Adrenal gland (tissue), 12 donors: Measurements from ENCODE around the gene INAFM2. TPM values are rescaled to one million over a fixed set of nuclear protein-coding genes. Genes with fewer than 3 reads are reported as not detected.
A peak's percentile ranks its signal among the peaks of the same experiment; 100 is the strongest.

Experiments used
- DNase-seq, 7 donors: peaks; one replicate each; pipeline ENCODE4 v3.0.0-alpha.2; 2019 to 2020
- H3K27ac ChIP-seq, 5 donors: fragments of 200-600 bp; sonication (generic) in 4 of 5; 1 replicate in 3 of 5; 2 replicates in 2 of 5; pipeline versions ENCODE4 v1.5.1 to v1.8.0; 2016 to 2020; ENCODE audit warnings: mild to moderate bottlenecking in 1 of 5
- H3K27me3 ChIP-seq: fragments of 200-600 bp; 2 replicates; pipeline ENCODE4 v1.8.0; 2021
- H3K36me3 ChIP-seq, 2 donors: fragments of 200-600 bp; replicated peaks in 1 of 2; 1 replicate in 1 of 2; 2 replicates in 1 of 2; pipeline versions ENCODE4 v1.5.1 to v1.8.0; 2018 to 2022
- H3K4me1 ChIP-seq, 2 donors: fragments of 200-600 bp; replicated peaks in 1 of 2; 1 replicate in 1 of 2; 2 replicates in 1 of 2; pipeline versions ENCODE4 v1.5.1 to v1.8.0; 2018 to 2021
- H3K4me3 ChIP-seq, 4 donors: fragments of 200-600 bp; sonication (generic) in 3 of 4; one replicate each; pipeline ENCODE4 v1.5.1; 2016 to 2018
- H3K9me3 ChIP-seq, 3 donors: fragments of 200-600 bp; sonication (generic) in 1 of 3; replicated peaks in 1 of 3; 1 replicate in 2 of 3; 2 replicates in 1 of 3; pipeline versions ENCODE4 v1.5.1 to v1.8.0; 2016 to 2021
- POLR2A ChIP-seq, 2 donors: fragments of 450-650 bp; IDR thresholded peaks; one replicate each; pipeline ENCODE4 v1.6.1; 2017; ENCODE audit warnings: antibody characterized with exemption in 2 of 2, mild to moderate bottlenecking in 2 of 2, moderate library complexity in 1 of 2
- WGBS, 4 donors: extraction: QIAGEN DNeasy Blood & Tissue Kit in 2 of 4; methylation state at CpG; one replicate each; pipeline versions ENCODE4 v1.1.5 to v1.1.7; 2013 to 2017; 5-methylcytosine and 5-hydroxymethylcytosine counted together
- intact Hi-C, 2 donors: fragments of 100-400 bp; cut with DNase I; formaldehyde crosslinking; loops; one replicate each; pipeline versions ENCODE4 v1.14.1 to v1.15.0; 2022 to 2023
- polyA plus RNA-seq, 3 donors: library from polyadenylated mRNA; stranded (reverse); fragments of 200-250 nt in 2 of 3; fragments of 350-450 nt in 1 of 3; fragmentation: Illumina TruSeq in 1 of 3; extraction: RNeasy Lipid Tissue Mini Kit (QIAGEN cat#74804) in 1 of 3; gene quantifications; one replicate each; pipeline ENCODE4 v1.2.3, GENCODE V29; 2013 to 2014
- total RNA-seq, 9 donors: library from RNA; depleted of rRNA in 4 of 9; stranded (reverse); fragments of >200 nt in 4 of 9; fragments of 120-200 nt in 1 of 9; fragmentation: NEBNext Ultra II Directional in 1 of 9; extraction: Animal tissue kit (Norgen Biotek cat#: 25700) in 1 of 9; gene quantifications; one replicate each; pipeline versions ENCODE4 v1.1.0 to v1.2.4, GENCODE V29; 2013 to 2023
- TF ChIP-seq, protein P1 (sequence below), 6 experiments: fragments of 450-650 bp in 4 of 6; fragments of 200-600 bp in 2 of 6; sonication (generic) in 1 of 6; IDR thresholded peaks; 1 replicate in 5 of 6; 2 replicates in 1 of 6; pipeline versions ENCODE4 v1.5.1 to v1.8.0; 2016 to 2021; ENCODE audit warnings: antibody characterized with exemption in 6 of 6, mild to moderate bottlenecking in 2 of 6, moderate library complexity in 1 of 6
- donor health status: healthy with polysubstance abuse.
- donor health status: Bipolar disorder and iron deficiency.
- donor health status: DM: yes; HTN: yes; CAD: no.
- donor health status: DM: no; HTN: no; CAD: no.
- donor health status: DM: no; HTN: no; CAD: no.
- donor health status: DM: yes; HTN: yes; CAD: no.

The INAFM2 gene
- total and polyA plus RNA-seq, 12 donors = 10.6 to 25.5 (median 20.1) TPM

DNA sequence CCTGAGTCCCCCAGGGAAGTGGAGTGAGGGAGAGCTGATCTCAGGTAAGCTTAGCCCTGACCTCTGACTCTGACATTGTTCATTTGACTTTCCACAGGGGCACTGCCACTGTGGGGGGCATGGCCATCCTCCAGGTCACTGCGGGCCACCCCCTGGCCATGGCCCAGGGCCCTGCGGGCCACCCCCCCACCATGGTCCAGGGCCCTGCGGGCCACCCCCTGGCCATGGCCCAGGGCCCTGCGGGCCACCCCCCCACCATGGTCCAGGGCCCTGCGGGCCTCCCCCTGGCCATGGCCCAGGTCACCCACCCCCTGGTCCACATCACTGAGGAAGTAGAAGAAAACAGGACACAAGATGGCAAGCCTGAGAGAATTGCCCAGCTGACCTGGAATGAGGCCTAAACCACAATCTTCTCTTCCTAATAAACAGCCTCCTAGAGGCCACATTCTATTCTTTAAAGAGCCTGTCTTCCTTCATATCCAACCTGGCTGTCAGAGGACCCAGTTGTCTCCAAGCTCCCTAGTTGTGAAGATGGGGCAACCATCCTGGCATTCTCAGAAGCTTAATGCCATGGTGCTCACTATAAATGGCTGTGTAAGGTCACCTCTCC is 32.6 kb downstream of the INAFM2 start:
- intact Hi-C loops = no loop called here
- H3K27ac ChIP-seq = no peak overlapping the region
- H3K36me3 ChIP-seq = no peaks in the 10 kb centered on the region
- TF ChIP-seq, protein P1, sequence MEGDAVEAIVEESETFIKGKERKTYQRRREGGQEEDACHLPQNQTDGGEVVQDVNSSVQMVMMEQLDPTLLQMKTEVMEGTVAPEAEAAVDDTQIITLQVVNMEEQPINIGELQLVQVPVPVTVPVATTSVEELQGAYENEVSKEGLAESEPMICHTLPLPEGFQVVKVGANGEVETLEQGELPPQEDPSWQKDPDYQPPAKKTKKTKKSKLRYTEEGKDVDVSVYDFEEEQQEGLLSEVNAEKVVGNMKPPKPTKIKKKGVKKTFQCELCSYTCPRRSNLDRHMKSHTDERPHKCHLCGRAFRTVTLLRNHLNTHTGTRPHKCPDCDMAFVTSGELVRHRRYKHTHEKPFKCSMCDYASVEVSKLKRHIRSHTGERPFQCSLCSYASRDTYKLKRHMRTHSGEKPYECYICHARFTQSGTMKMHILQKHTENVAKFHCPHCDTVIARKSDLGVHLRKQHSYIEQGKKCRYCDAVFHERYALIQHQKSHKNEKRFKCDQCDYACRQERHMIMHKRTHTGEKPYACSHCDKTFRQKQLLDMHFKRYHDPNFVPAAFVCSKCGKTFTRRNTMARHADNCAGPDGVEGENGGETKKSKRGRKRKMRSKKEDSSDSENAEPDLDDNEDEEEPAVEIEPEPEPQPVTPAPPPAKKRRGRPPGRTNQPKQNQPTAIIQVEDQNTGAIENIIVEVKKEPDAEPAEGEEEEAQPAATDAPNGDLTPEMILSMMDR (IDR thresholded peaks at IDR 0.05) = no peak
- TF ChIP-seq POLR2A (IDR thresholded peaks at IDR 0.05) = no peak
- H3K9me3 ChIP-seq = no peaks in the 10 kb centered on the region
- no peaks in the 10 kb centered on the region for H3K27me3 ChIP-seq
- WGBS, 4 donors = 81 to 82% methylated on average over 5 of the region's 5 CpGs; no CpG with 5 or more reads in 2 of the 4 donors
- H3K4me1 ChIP-seq = peaks cover 5 to 16% of the 10 kb centered on the region in 2 donors
- no peak for DNase-seq
- H3K4me3 ChIP-seq = no peak overlapping the region

DNA sequence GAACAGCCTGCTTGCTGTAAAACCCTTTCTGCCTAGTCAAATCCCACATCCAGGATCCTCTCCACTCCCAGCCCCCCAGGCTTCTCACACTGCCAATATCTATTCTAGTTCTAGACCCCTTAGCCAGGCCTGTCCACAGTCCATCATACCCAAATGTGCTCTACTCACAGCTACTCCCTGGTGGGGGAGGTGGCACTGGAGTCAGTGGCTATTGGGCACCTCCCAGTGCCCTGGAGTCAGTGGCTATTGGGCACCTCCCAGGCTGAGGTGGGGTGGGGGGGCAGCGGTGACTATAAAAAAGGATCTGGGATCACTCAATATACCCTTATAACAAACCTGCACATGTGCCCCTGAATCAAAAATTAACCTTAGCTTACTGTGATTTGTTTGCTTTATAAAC is 33.8 kb downstream of the INAFM2 start:
- DNase-seq = no peak
- 50 to 73% (median 69%) methylated on average over 1 of the region's 1 CpG for WGBS, 4 donors
- Histone ChIP-seq H3K4me3 (no peak overlapping the region), H3K36me3 (no peaks in the 10 kb centered on the region), H3K27me3 (no peaks in the 10 kb centered on the region), H3K9me3 (no peaks in the 10 kb centered on the region), H3K27ac (no peak overlapping the region), H3K4me1 (peaks cover 5 to 16% of the 10 kb centered on the region in 2 donors)
- intact Hi-C loops = no loop called here
- TF ChIP-seq, protein P1 (IDR thresholded peaks at IDR 0.05) = no peak
- no peak for TF ChIP-seq POLR2A (IDR thresholded peaks at IDR 0.05)

GRCh38 chr15:40357723-40358470 is 34.4 kb downstream of the INAFM2 start, which contains the start of gene DISP2:
TSS of gene DISP2 (plus strand) at chr15:40358219. CDS start at chr15:40358322, 103 bp downstream.
- Histone ChIP-seq H3K4me3 (peak within 1 kb of the TSS in 2 of 4 donors; percentile 24 to 55), H3K27me3 (no peaks in the 10 kb centered on the region), H3K27ac (peak within 1 kb of the TSS in 1 of 5 donors; percentile 57), H3K9me3 (no peaks in the 10 kb centered on the region), H3K4me1 (peaks cover 5 to 16% of the 10 kb centered on the region in 2 donors), H3K36me3 (no peaks in the 10 kb centered on the region)
- DNase-seq = peak; percentile 82 to 92 (median 87)
- no peak for TF ChIP-seq POLR2A (IDR thresholded peaks at IDR 0.05)
- TF ChIP-seq, protein P1 (IDR thresholded peaks at IDR 0.05) = no peak
- intact Hi-C loops = no loop called here
- 4 to 15% (median 5%) methylated on average over 16 to 82 of the region's 82 CpGs for WGBS, 4 donors

DNA sequence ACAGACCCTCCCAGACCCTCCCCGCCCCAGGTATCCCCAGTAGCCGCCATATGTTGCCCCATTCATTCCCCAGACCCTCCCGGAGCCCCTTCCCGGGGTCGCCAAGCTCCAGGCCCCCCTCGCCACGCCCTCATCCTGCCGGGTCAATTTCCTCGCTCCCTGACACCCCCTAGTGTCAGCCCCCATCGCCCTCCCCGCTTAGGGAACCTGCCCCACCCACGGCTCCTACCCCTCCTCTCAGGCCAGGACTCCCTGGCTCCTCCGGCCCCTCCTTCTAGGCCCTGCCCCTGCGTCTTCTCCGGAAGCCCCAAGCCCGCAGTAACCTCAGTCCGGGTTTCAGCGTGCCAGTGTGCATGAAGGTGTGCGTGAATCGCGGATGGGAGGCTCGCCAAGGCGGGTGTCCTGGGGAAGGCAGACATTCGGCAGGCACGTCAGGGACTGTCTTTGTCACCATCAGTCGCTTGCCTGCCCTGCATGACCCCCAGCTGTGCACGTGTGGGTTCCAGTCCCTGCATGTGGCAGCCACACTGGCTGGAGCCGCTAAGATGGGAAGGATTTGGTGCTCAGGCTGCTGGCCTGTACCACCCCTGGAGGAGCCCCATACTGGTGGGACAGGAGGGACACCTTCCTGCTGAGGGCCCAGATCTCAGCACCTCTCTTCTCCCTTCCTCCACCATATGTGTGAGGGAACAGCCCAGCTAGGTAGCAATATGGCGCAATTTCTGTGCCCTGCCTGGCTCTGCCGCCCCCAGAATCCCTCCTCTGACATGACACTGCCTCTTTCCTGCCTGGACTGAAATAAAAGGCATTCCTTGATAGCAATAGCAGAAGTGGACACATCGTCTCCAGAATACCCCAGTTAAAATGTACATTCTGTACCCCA is 35.2 kb downstream of the INAFM2 start:
- intact Hi-C loops = no loop called here
- DNase-seq = peak in 2 of 7 donors; percentile 48 to 60
- no peaks in the 10 kb centered on the region for H3K9me3 ChIP-seq
- H3K4me3 ChIP-seq = peak overlapping the region in 2 of 4 donors; percentile 21 to 55
- H3K36me3 ChIP-seq = no peaks in the 10 kb centered on the region
- H3K27ac ChIP-seq = no peak overlapping the region
- TF ChIP-seq, protein P1 (IDR thresholded peaks at IDR 0.05) = no peak
- no peak for TF ChIP-seq POLR2A (IDR thresholded peaks at IDR 0.05)
- peaks cover 5 to 16% of the 10 kb centered on the region in 2 donors for H3K4me1 ChIP-seq
- H3K27me3 ChIP-seq = no peaks in the 10 kb centered on the region
- WGBS, 4 donors = 11 to 18% (median 14%) methylated on average over 18 to 31 of the region's 31 CpGs
